ENCODE measurements around the gene LMBRD2. TPM values are rescaled to one million over a fixed set of nuclear protein-coding genes. Genes with fewer than 3 reads are reported as not detected.

The LMBRD2 gene
- total and polyA plus RNA-seq, 9 of the 15 experiments (the other 6 are each of a cell fraction or from before 2014, with no cell fraction given), result 2.1 to 24.2 (median 10.6) TPM

GRCh38 chr5:36151434-36152323 is at the start of gene LMBRD2, which contains the start of gene SKP2 (continued):
- TF ChIP-seq MAZ (CRISPR knock-in tag; conservative IDR thresholded peaks at IDR 0.05 in 1 of 2, IDR thresholded peaks at IDR 0.05 in 1 of 2) (peak; percentile 65 to 81; a peak in 2 of 4 replicates), EP400 (IDR thresholded peaks at IDR 0.05) (peak; percentile 61), MCM5 (IDR thresholded peaks at IDR 0.05; ENCODE audit: low read depth) (no peak), LCOR (CRISPR knock-in tag; IDR thresholded peaks at IDR 0.05) (peak; percentile 83), NR2C2 (CRISPR knock-in tag; IDR thresholded peaks at IDR 0.05) (0 out of 2 replicates have a peak, but pooled peaks have one; percentile 12), NR2C2 (tag; IDR thresholded peaks at IDR 0.05) (peak; percentile 67), BRF1 (IDR thresholded peaks at IDR 0.05; ENCODE audit: borderline replicate concordance, extremely low read depth, insufficient read length) (no peak), SMC3 (conservative IDR thresholded peaks at IDR 0.05; ENCODE audit: insufficient read depth, low read depth, low read length) (no peak), CBX5 (IDR thresholded peaks at IDR 0.05; ENCODE audit: borderline replicate concordance, low read depth) (peak; percentile 70), ZNF143 (CRISPR knock-in tag; IDR thresholded peaks at IDR 0.05) (peak; percentile 99), POLR2A (conservative IDR thresholded peaks at IDR 0.05) (peak; percentile 82), RBM14 (IDR thresholded peaks at IDR 0.05; ENCODE audit: borderline replicate concordance, insufficient read depth, low read depth, low read length) (no peak), ETV1 (tag; conservative IDR thresholded peaks at IDR 0.05; ENCODE audit: low read depth) (peak; percentile 60), KAT7 (CRISPR knock-in tag; IDR thresholded peaks at IDR 0.05; ENCODE audit: borderline replicate concordance) (peak; percentile 86; the same call in 1 of the 2 replicates), ATF6 (CRISPR knock-in tag; IDR thresholded peaks at IDR 0.05) (0 out of 2 replicates have a peak, but pooled peaks have one; percentile 82), NFATC3 (IDR thresholded peaks at IDR 0.05) (no peak), SMARCA4 (IDR thresholded peaks at IDR 0.05) (no peak), ZNF12 (CRISPR knock-in tag; IDR thresholded peaks at IDR 0.05) (peak; percentile 78), ATF1 (CRISPR knock-in tag; IDR thresholded peaks at IDR 0.05) (no peak), ATF1 (tag; IDR thresholded peaks at IDR 0.05) (peak; percentile 60), GMEB1 (CRISPR knock-in tag; IDR thresholded peaks at IDR 0.05) (peak; percentile 74), E2F4 (CRISPR knock-in tag; IDR thresholded peaks at IDR 0.05; ENCODE audit: low read depth) (peak; percentile 65; the same call in 1 of the 2 replicates)
- TF ChIP-seq, protein P1, sequence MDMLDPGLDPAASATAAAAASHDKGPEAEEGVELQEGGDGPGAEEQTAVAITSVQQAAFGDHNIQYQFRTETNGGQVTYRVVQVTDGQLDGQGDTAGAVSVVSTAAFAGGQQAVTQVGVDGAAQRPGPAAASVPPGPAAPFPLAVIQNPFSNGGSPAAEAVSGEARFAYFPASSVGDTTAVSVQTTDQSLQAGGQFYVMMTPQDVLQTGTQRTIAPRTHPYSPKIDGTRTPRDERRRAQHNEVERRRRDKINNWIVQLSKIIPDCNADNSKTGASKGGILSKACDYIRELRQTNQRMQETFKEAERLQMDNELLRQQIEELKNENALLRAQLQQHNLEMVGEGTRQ (CRISPR knock-in tag; IDR thresholded peaks at IDR 0.05), result no peak; the same call in 1 of the 2 replicates
